DND-41 (cell line): Measurements from ENCODE around the gene JOSD2.

Experiments used
- ATAC-seq: fragments of 200-7000 bp; cut with Tn5 transposase; 3 replicates; pipeline ENCODE4 v1.9.1; 2021; ENCODE audit warnings: low read depth; ENCODE audit not compliant: insufficient read depth
- DNase-seq: peaks from one replicate; pipeline ENCODE4 v3.0.0-alpha.2; 2020
- H2AFZ ChIP-seq: 2 replicates; pipeline ENCODE4 v1.6.0; 2012; ENCODE audit warnings: low read depth, low read length
- H3K27ac ChIP-seq: 2 replicates; pipeline ENCODE4 v1.5.1; 2012; ENCODE audit warnings: low read length, inconsistent platforms
- H3K27me3 ChIP-seq: fragments of 200-600 bp; sonication (generic); 2 replicates; pipeline ENCODE4 v1.6.0; 2012; ENCODE audit warnings: low read length, mild to moderate bottlenecking, inconsistent platforms; ENCODE audit not compliant: insufficient read depth, poor library complexity
- H3K36me3 ChIP-seq: 2 replicates; pipeline ENCODE4 v1.5.1; 2012; ENCODE audit warnings: low read length, inconsistent platforms; ENCODE audit not compliant: insufficient read depth
- H3K4me1 ChIP-seq: 2 replicates; pipeline ENCODE4 v1.5.1; 2012; ENCODE audit warnings: mild to moderate bottlenecking, low read length; ENCODE audit not compliant: insufficient read depth
- H3K4me2 ChIP-seq: 2 replicates; pipeline ENCODE4 v1.6.0; 2012; ENCODE audit warnings: mild to moderate bottlenecking, moderate library complexity, low read length, inconsistent platforms; ENCODE audit not compliant: insufficient read depth
- H3K4me3 ChIP-seq, 2 experiments: fragments of 200-600 bp in 1 of 2; shearing (Covaris generic) in 1 of 2; 2 replicates each; pipeline ENCODE4 v1.5.1; 2012 to 2016; ENCODE audit warnings: inconsistent platforms in 2 of 2, low read length in 2 of 2, mild to moderate bottlenecking in 2 of 2, low read depth in 1 of 2, moderate library complexity in 1 of 2
- H3K79me2 ChIP-seq: 2 replicates; pipeline ENCODE4 v1.6.0; 2012; ENCODE audit warnings: low read length, inconsistent platforms; ENCODE audit not compliant: insufficient read depth
- H3K9ac ChIP-seq: 2 replicates; pipeline ENCODE4 v1.6.0; 2012; ENCODE audit warnings: low read depth, mild to moderate bottlenecking, inconsistent platforms, low read length, moderate library complexity
- H3K9me3 ChIP-seq: 2 replicates; pipeline ENCODE4 v1.5.1; 2012; ENCODE audit warnings: low read length, moderate library complexity, mild to moderate bottlenecking, inconsistent platforms; ENCODE audit not compliant: insufficient read depth, severe bottlenecking
- H4K20me1 ChIP-seq: 2 replicates; pipeline ENCODE4 v1.6.0; 2012; ENCODE audit warnings: low read length; ENCODE audit not compliant: insufficient read depth
- CTCF ChIP-seq: IDR thresholded peaks from 2 replicates; pipeline ENCODE4 v1.5.1; 2012; ENCODE audit warnings: borderline replicate concordance, low read length, moderate library complexity, mild to moderate bottlenecking; ENCODE audit not compliant: poor library complexity, severe bottlenecking; ENCODE audit errors: extremely low read depth
- EZH2 ChIP-seq: IDR thresholded peaks from 3 replicates; pipeline ENCODE4 v1.6.1; 2012; ENCODE audit warnings: borderline replicate concordance, low read depth, mild to moderate bottlenecking, moderate library complexity, low read length, inconsistent platforms; ENCODE audit not compliant: severe bottlenecking

Gene JOSD2

GRCh38 chr19:50495020-50495531 lies 15.9 kb downstream of the JOSD2 start:
- no peaks in the 10 kb centered on the region for H3K79me2 ChIP-seq
- TF ChIP-seq CTCF (no peak), EZH2 (no peak)
- DNase-seq: no peak

GRCh38 chr19:50494186-50495019 lies 16.6 kb downstream of the JOSD2 start:
- no peak overlapping the region for H3K4me3 ChIP-seq
- no peak overlapping the region for H3K9ac ChIP-seq
- ATAC-seq (no peak), DNase-seq (no peak)
- H3K79me2 ChIP-seq: no peaks in the 10 kb centered on the region
- no peak overlapping the region for H3K4me2 ChIP-seq
- no peak overlapping the region for H2AFZ ChIP-seq
- no peak overlapping the region for H3K27ac ChIP-seq
- H3K27me3 ChIP-seq: peaks cover 11% of the 10 kb centered on the region
- TF ChIP-seq EZH2 (no peak), CTCF (no peak)
- H3K36me3 ChIP-seq: no peaks in the 10 kb centered on the region
- no peaks in the 10 kb centered on the region for H3K9me3 ChIP-seq
- no peaks in the 10 kb centered on the region for H3K4me1 ChIP-seq
- H4K20me1 ChIP-seq: no peaks in the 10 kb centered on the region; the same call in 1 of the 2 replicates

More at GRCh38 chr19:50495020-50495531, 15.9 kb downstream of the JOSD2 start:
- Histone ChIP-seq H3K9ac (no peak overlapping the region), H3K4me2 (no peak overlapping the region), H3K27me3 (peaks cover 11% of the 10 kb centered on the region), H3K4me3 (no peak overlapping the region), H3K36me3 (no peaks in the 10 kb centered on the region), H3K9me3 (no peaks in the 10 kb centered on the region), H3K4me1 (no peaks in the 10 kb centered on the region), H2AFZ (no peak overlapping the region), H3K27ac (no peak overlapping the region), H4K20me1 (no peaks in the 10 kb centered on the region; the same call in 1 of the 2 replicates)
- no peak for ATAC-seq

GRCh38 chr19:50493171-50493570 lies 17.8 kb downstream of the JOSD2 start:
- no peaks in the 10 kb centered on the region for H3K4me1 ChIP-seq
- ATAC-seq (no peak), DNase-seq (no peak)
- no peak overlapping the region for H3K4me2 ChIP-seq
- TF ChIP-seq EZH2 (no peak), CTCF (no peak)
- no peaks in the 10 kb centered on the region; the same call in 1 of the 2 replicates for H4K20me1 ChIP-seq
- no peaks in the 10 kb centered on the region for H3K79me2 ChIP-seq
- H2AFZ ChIP-seq: no peak overlapping the region
- H3K9me3 ChIP-seq: no peaks in the 10 kb centered on the region
- no peak overlapping the region for H3K27ac ChIP-seq
- H3K9ac ChIP-seq: no peak overlapping the region
- H3K4me3 ChIP-seq: no peak overlapping the region
- H3K27me3 ChIP-seq: peaks cover 11% of the 10 kb centered on the region
- no peaks in the 10 kb centered on the region for H3K36me3 ChIP-seq
